GM12878 (cell line): ENCODE results near the gene OXCT2. TPM values are rescaled to one million over a fixed set of nuclear protein-coding genes. Genes with fewer than 3 reads are reported as not detected.

Source experiments
- BMI1 ChIP-seq: fragments of 450-650 bp; IDR thresholded peaks from 2 replicates; pipeline ENCODE4 v1.6.1; 2016; ENCODE audit warnings: mild to moderate bottlenecking, moderate library complexity, borderline replicate concordance
- CBFB ChIP-seq: IDR thresholded peaks from 2 replicates; pipeline ENCODE4 v1.6.1; 2016; ENCODE audit warnings: antibody characterized with exemption, low read depth
- CBX5 ChIP-seq: sonication (generic); IDR thresholded peaks from 2 replicates; pipeline ENCODE4 v1.6.1; 2016; ENCODE audit warnings: low read depth, moderate library complexity, mild to moderate bottlenecking, inconsistent platforms
- FOS ChIP-seq: IDR thresholded peaks from 3 replicates; pipeline ENCODE4 v1.6.1; 2011; ENCODE audit warnings: borderline replicate concordance; ENCODE audit not compliant: insufficient read length; ENCODE audit errors: extremely low read depth
- GATAD2B ChIP-seq: fragments of 450-650 bp; conservative IDR thresholded peaks from 2 replicates; pipeline ENCODE4 v1.6.1; 2017; ENCODE audit warnings: low read depth, mild to moderate bottlenecking, moderate library complexity
- HDAC6 ChIP-seq: fragments of 200-600 bp; sonication (generic); IDR thresholded peaks from one replicate; pipeline ENCODE4 v1.8.0; 2017; ENCODE audit warnings: antibody characterized with exemption; ENCODE audit not compliant: unreplicated experiment
- IKZF2 ChIP-seq, 2 experiments: fragments of 450-650 bp; IDR thresholded peaks; 2 replicates each; pipeline ENCODE4 v1.6.1; 2017; ENCODE audit warnings: mild to moderate bottlenecking in 2 of 2, moderate library complexity in 2 of 2
- IRF4 ChIP-seq: IDR thresholded peaks from 2 replicates; pipeline ENCODE4 v1.6.1; 2011; ENCODE audit warnings: low read depth, low read length
- JUND ChIP-seq: IDR thresholded peaks from 2 replicates; pipeline ENCODE4 v1.6.1; 2012; ENCODE audit warnings: low read depth, mild to moderate bottlenecking, low read length, improper control_type of control experiment, moderate library complexity
- MXI1 ChIP-seq: fragments of 150-350 bp; IDR thresholded peaks from 2 replicates; pipeline ENCODE4 v1.6.1; 2011; ENCODE audit warnings: low read depth, mild to moderate bottlenecking, inconsistent platforms, low read length, improper control_type of control experiment
- POLR2AphosphoS5 ChIP-seq: IDR thresholded peaks from 2 replicates; pipeline ENCODE4 v1.6.1; 2011; ENCODE audit warnings: mild to moderate bottlenecking, low read length, inconsistent platforms
- POU2F2 ChIP-seq: IDR thresholded peaks from 3 replicates; pipeline ENCODE4 v1.6.1; 2011; ENCODE audit warnings: low read depth, mild to moderate bottlenecking, low read length, borderline replicate concordance
- SMAD1 ChIP-seq: fragments of 450-650 bp; IDR thresholded peaks from 2 replicates; pipeline ENCODE4 v1.6.1; 2018; ENCODE audit warnings: mild to moderate bottlenecking, low read depth; ENCODE audit not compliant: partially characterized antibody
- SMC3 ChIP-seq: IDR thresholded peaks from 2 replicates; pipeline ENCODE4 v1.6.1; 2011; ENCODE audit warnings: low read length, improper control_type of control experiment, borderline replicate concordance
- SRF ChIP-seq, 2 experiments: IDR thresholded peaks; 2 replicates each; pipeline ENCODE4 v1.6.1; 2011; ENCODE audit warnings: low read depth in 2 of 2, low read length in 2 of 2, mild to moderate bottlenecking in 1 of 2, moderate library complexity in 1 of 2
- STAT3 ChIP-seq: IDR thresholded peaks from 2 replicates; pipeline ENCODE4 v1.6.1; 2011; ENCODE audit warnings: low read depth, low read length, improper control_type of control experiment
- SUZ12 ChIP-seq: fragments of 200-600 bp; sonication (generic); IDR thresholded peaks from one replicate; pipeline ENCODE4 v1.6.1; 2018; ENCODE audit warnings: antibody characterized with exemption, mild to moderate bottlenecking; ENCODE audit not compliant: unreplicated experiment
- TAF1 ChIP-seq: IDR thresholded peaks from 2 replicates; pipeline ENCODE4 v1.6.1; 2011; ENCODE audit warnings: mild to moderate bottlenecking, low read depth, low read length, borderline replicate concordance
- TARDBP ChIP-seq: IDR thresholded peaks from 2 replicates; pipeline ENCODE4 v1.6.1; 2016; ENCODE audit warnings: borderline replicate concordance
- TBL1XR1 ChIP-seq: IDR thresholded peaks from 2 replicates; pipeline ENCODE4 v1.6.1; 2012; ENCODE audit warnings: low read depth, low read length, improper control_type of control experiment
- TCF3 ChIP-seq: IDR thresholded peaks from 2 replicates; pipeline ENCODE4 v1.6.1; 2012; ENCODE audit warnings: low read depth, mild to moderate bottlenecking, low read length, borderline replicate concordance; ENCODE audit not compliant: insufficient read depth
- TCF7 ChIP-seq: IDR thresholded peaks from 2 replicates; pipeline ENCODE4 v1.6.1; 2014; ENCODE audit warnings: antibody characterized with exemption, borderline replicate concordance
- WRNIP1 ChIP-seq: IDR thresholded peaks from 2 replicates; pipeline ENCODE4 v1.6.1; 2011; ENCODE audit warnings: low read depth, low read length, improper control_type of control experiment, borderline replicate concordance
- ZBED1 ChIP-seq: IDR thresholded peaks from 2 replicates; pipeline ENCODE4 v1.6.1; 2016; ENCODE audit warnings: borderline replicate concordance
- ZNF217 ChIP-seq: fragments of 450-650 bp; IDR thresholded peaks from 2 replicates; pipeline ENCODE4 v1.6.1; 2017; ENCODE audit warnings: antibody characterized with exemption, mild to moderate bottlenecking
- polyA plus RNA-seq, 11 experiments: library from polyadenylated mRNA; depleted of rRNA in 4 of 11; unstranded in 6 of 11; stranded (reverse) in 5 of 11; fragments of >200 nt; fragmentation: Nextera tagmentation in 4 of 11; fragmentation: Illumina TruSeq in 1 of 11; extraction: Ambion mirVana in 4 of 11; extraction: Trizol in 1 of 11; gene quantifications; 1 replicate in 1 of 11; 2 replicates in 10 of 11; pipeline versions ENCODE4 v1.2.1 to v1.2.3, GENCODE V29; 2011 to 2016; ENCODE audit warnings: inconsistent platforms in 2 of 11, missing spikeins in 2 of 11, low read depth in 1 of 11
- total RNA-seq, 4 experiments: library from RNA; depleted of rRNA in 3 of 4; stranded (reverse); fragments of >200 nt in 3 of 4; fragmentation: Illumina TruSeq in 1 of 4; extraction: Trizol in 1 of 4; gene quantifications; 2 replicates each; pipeline versions ENCODE4 v1.2.1 to v1.2.3, GENCODE V29; 2013 to 2021
- TF ChIP-seq, protein P1 (sequence below): IDR thresholded peaks from 2 replicates; pipeline ENCODE4 v1.6.1; 2012; ENCODE audit warnings: low read depth, low read length, improper control_type of control experiment
- TF ChIP-seq, protein P2 (sequence below): fragments of 450-650 bp; IDR thresholded peaks from 2 replicates; pipeline ENCODE4 v1.6.1; 2017; ENCODE audit warnings: antibody characterized with exemption, mild to moderate bottlenecking, moderate library complexity
- TF ChIP-seq, protein P3 (sequence below): fragments of 450-650 bp; IDR thresholded peaks from 2 replicates; pipeline ENCODE4 v1.6.1; 2016; ENCODE audit warnings: mild to moderate bottlenecking

The OXCT2 gene
- total and polyA plus RNA-seq, 10 of the 15 experiments (the other 5 are each of a cell fraction or from before 2014, with no cell fraction given) = 0.06 to 1.9 (median 0.59) TPM

DNA sequence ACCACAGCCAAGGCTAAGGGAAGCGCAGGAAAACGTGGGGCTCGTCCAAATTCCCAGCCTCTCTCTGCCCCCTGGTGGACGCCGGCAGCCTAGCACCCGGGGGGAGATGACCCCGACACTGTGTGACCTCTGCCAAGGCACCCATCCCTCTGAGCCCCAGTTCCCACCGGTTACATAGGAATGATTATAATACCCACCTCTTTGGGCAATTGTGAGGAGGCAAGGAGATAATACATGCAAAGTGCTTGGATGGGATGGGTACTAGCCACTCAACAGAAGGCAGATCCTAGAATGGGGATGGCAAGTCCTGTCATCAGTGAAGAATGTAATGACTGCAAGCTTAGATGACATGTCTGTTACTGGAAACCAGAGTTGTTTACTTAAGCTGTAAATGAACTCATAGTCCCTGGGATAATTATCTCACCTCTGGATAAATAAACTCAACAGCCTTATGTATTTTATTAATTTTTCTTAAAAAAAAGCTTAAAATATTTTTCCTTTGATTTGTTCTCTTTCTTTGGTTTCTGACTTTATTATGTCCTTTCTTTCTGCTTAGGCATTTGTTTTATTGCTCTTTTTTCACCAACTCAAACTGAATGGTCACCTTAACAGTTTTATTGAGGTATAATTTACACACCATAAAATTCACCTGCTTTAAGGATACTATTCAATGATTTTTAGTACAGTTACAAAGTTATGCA, 28.8 kb upstream of the OXCT2 start (continued):
- TF ChIP-seq TBL1XR1 (0 out of 2 replicates have a peak, but pooled peaks have one; percentile 1), MXI1 (no peak), CBX5 (no peak), STAT3 (no peak), TARDBP (no peak), SMAD1 (no peak), TAF1 (no peak), WRNIP1 (no peak), SUZ12 (no peak), GATAD2B (peak; percentile 24; the same call in 1 of the 2 replicates), SRF (IDR thresholded peaks at IDR 0.05; ENCODE audit: low read depth in 2 of 2, low read length in 2 of 2) (no peak), HDAC6 (no peak), SMC3 (peak; percentile 65), ZBED1 (no peak), FOS (no peak), POU2F2 (no peak), CBFB (no peak), TCF3 (no peak), JUND (no peak), BMI1 (no peak), ZNF217 (no peak), IRF4 (no peak), TCF7 (no peak), POLR2AphosphoS5 (no peak), IKZF2 (IDR thresholded peaks at IDR 0.05) (peak in 1 of 2 experiments; percentile 32; a peak in 2 of 4 replicates)
- TF ChIP-seq, protein P1, sequence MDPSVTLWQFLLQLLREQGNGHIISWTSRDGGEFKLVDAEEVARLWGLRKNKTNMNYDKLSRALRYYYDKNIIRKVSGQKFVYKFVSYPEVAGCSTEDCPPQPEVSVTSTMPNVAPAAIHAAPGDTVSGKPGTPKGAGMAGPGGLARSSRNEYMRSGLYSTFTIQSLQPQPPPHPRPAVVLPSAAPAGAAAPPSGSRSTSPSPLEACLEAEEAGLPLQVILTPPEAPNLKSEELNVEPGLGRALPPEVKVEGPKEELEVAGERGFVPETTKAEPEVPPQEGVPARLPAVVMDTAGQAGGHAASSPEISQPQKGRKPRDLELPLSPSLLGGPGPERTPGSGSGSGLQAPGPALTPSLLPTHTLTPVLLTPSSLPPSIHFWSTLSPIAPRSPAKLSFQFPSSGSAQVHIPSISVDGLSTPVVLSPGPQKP = no peak
- TF ChIP-seq, protein P2, sequence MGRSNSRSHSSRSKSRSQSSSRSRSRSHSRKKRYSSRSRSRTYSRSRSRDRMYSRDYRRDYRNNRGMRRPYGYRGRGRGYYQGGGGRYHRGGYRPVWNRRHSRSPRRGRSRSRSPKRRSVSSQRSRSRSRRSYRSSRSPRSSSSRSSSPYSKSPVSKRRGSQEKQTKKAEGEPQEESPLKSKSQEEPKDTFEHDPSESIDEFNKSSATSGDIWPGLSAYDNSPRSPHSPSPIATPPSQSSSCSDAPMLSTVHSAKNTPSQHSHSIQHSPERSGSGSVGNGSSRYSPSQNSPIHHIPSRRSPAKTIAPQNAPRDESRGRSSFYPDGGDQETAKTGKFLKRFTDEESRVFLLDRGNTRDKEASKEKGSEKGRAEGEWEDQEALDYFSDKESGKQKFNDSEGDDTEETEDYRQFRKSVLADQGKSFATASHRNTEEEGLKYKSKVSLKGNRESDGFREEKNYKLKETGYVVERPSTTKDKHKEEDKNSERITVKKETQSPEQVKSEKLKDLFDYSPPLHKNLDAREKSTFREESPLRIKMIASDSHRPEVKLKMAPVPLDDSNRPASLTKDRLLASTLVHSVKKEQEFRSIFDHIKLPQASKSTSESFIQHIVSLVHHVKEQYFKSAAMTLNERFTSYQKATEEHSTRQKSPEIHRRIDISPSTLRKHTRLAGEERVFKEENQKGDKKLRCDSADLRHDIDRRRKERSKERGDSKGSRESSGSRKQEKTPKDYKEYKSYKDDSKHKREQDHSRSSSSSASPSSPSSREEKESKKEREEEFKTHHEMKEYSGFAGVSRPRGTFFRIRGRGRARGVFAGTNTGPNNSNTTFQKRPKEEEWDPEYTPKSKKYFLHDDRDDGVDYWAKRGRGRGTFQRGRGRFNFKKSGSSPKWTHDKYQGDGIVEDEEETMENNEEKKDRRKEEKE = no peak
- TF ChIP-seq, protein P3, sequence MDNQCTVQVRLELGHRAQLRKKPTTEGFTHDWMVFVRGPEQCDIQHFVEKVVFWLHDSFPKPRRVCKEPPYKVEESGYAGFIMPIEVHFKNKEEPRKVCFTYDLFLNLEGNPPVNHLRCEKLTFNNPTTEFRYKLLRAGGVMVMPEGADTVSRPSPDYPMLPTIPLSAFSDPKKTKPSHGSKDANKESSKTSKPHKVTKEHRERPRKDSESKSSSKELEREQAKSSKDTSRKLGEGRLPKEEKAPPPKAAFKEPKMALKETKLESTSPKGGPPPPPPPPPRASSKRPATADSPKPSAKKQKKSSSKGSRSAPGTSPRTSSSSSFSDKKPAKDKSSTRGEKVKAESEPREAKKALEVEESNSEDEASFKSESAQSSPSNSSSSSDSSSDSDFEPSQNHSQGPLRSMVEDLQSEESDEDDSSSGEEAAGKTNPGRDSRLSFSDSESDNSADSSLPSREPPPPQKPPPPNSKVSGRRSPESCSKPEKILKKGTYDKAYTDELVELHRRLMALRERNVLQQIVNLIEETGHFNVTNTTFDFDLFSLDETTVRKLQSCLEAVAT = no peak
